Measurements from ENCODE around the gene SPIRE1. TPM values are rescaled to one million over a fixed set of nuclear protein-coding genes. Genes with fewer than 3 reads are reported as not detected.
"Not testable (repeated sequence)": the region's sequence is repeated elsewhere in the genome, so short reads cannot be mapped to it uniquely, and the experiment has no call there.

Gene SPIRE1
- total and polyA plus RNA-seq, 12 donors: 8.4 to 65.3 (median 47.4) TPM

DNA sequence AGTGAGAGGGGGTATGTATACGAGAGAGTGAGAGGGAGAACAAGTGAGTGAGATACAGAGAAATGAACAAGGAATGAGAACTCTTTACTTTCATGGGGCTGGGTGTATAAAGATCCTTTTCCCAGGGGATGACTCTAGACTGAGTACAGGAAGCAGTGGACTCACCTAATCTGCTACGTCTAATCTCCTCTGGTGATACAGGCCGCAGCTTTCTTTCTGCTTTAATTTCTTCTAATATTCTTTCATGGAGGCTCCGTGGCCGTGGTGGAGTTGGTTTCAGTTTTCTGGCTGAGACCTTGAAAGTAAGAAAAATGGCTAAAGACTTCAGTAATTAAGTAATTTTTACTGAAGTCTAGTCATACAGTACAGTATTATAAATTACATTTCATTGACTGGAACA is 165.0 kb downstream of the SPIRE1 start:
- peaks cover 0 to 52% (median 18%) of the 10 kb centered on the region in 9 donors for H3K36me3 ChIP-seq
- H3K9me3 ChIP-seq: no peaks in the 10 kb centered on the region
- WGBS, 2 donors: 81 to 89% methylated on average over 5 of the region's 5 CpGs
- no peaks in the 10 kb centered on the region for H3K27me3 ChIP-seq
- no peak overlapping the region for H3K27ac ChIP-seq
- intact Hi-C loops (cut with DNase I): loop anchor here in 1 of 10 donors (10.0 kb wide), 1 partner anchor 48 kb away; no protein-coding TSS in a partner anchor
- H3K4me1 ChIP-seq: no peaks in the 10 kb centered on the region
- TF ChIP-seq, protein P1, sequence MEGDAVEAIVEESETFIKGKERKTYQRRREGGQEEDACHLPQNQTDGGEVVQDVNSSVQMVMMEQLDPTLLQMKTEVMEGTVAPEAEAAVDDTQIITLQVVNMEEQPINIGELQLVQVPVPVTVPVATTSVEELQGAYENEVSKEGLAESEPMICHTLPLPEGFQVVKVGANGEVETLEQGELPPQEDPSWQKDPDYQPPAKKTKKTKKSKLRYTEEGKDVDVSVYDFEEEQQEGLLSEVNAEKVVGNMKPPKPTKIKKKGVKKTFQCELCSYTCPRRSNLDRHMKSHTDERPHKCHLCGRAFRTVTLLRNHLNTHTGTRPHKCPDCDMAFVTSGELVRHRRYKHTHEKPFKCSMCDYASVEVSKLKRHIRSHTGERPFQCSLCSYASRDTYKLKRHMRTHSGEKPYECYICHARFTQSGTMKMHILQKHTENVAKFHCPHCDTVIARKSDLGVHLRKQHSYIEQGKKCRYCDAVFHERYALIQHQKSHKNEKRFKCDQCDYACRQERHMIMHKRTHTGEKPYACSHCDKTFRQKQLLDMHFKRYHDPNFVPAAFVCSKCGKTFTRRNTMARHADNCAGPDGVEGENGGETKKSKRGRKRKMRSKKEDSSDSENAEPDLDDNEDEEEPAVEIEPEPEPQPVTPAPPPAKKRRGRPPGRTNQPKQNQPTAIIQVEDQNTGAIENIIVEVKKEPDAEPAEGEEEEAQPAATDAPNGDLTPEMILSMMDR (IDR thresholded peaks at IDR 0.05): no peak
- DNase-seq (no peak), ATAC-seq (no peak)
- no peak overlapping the region for H3K4me3 ChIP-seq

DNA sequence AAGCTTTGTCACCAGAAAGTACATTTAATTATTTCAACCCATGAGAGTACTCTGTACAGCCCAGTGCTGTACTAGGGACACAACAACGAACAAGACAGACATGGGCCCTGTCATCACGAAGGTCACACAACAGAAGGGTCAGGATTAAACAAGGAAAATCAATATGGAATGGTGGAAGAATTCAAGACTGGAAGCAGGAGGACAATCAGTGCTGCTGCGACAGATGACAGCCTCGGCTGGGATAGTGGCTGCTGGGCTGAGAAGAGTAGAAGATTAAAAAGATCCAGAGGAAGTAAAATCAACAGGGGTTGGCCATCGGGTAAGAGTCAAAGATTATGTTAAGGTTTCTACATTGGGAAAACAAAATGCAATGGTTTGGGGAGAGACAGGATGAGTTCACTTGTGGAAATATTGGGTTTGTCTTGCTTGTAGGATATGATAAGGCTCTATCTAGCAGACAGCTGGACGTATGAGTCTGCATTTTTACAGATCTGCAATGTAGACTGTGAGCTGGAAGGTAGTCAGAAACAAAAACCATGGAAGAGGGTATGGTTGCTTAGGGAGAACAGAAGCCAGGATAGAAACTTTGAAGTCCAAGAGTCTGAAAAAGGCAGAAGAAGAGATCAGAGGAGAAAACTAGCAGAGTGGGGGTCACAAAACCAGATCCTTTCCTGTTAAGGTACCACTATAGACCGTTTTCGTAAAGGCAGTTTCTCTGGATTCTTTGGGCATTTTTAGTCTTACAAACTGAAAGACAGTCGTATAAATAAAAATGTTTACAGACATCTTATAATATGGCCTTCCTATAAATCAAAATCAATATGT is 166.1 kb downstream of the SPIRE1 start:
- Histone ChIP-seq H3K9me3 (no peaks in the 10 kb centered on the region), H3K4me3 (no peak overlapping the region), H3K27ac (no peak overlapping the region), H3K27me3 (no peaks in the 10 kb centered on the region), H3K4me1 (no peaks in the 10 kb centered on the region), H3K36me3 (peaks cover 0 to 58% (median 18%) of the 10 kb centered on the region in 9 donors)
- ATAC-seq (no peak), DNase-seq (no peak)
- intact Hi-C loops (cut with DNase I): loop anchor here in 1 of 10 donors (10.0 kb wide), 1 partner anchor 47 kb away; no protein-coding TSS in a partner anchor
- WGBS, 2 donors: 84 to 87% methylated on average over 9 of the region's 9 CpGs
- TF ChIP-seq, protein P1 (IDR thresholded peaks at IDR 0.05): no peak

DNA sequence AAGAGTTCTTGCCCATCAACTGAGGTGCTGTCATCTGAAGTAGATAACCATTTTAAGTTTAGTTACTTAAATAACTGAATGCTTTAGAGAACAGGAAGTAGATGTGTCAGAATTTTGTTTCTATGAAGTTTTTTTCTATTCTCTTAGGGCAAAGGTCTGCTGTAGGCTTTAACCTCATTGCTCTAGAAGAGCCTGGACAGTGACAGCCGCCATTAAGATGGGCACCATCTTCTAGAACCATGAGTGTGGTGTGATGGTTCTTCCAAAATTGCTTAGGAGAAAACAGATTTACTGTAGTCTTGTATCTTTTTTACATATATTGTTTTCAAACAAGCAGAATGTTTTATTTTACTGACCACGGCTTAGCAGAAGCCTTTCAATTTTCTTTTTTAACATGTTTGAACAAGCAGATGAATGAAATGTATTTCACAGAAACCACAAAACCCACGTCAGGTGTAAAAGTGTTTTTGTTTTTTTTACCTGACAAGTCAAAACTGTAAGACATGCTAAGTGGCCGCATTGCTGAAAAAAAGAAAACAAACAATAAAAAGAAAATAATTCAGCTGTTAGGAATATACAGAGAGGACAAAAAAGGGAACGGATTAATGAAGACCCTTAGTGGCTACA is 172.3 kb downstream of the SPIRE1 start:
- TF ChIP-seq, protein P1 (IDR thresholded peaks at IDR 0.05): no peak
- H3K27me3 ChIP-seq: no peaks in the 10 kb centered on the region

DNA sequence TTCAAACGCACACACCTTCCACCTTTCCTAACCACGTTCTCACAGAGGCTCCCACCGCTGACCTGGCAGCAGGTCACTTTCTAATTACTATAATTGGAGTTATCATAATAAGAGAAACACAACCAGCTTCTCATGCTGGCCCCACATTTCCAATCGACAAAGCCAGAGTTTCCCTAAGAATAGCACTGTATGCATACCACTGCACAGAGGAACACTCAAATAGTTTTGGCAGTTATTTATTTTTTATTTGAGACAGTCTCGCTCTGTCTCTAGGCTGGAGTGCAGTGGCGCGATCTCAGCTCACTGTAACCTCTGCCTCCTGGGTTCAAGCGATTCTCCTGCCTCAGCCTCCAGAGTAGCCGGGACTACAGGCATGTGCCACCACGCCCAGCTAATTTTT is 176.0 kb downstream of the SPIRE1 start:
- H3K4me1 ChIP-seq, H3K27me3 ChIP-seq, DNase-seq, H3K9me3 ChIP-seq, H3K4me3 ChIP-seq: not testable (repeated sequence)
- H3K36me3 ChIP-seq: peaks cover 0 to 50% (median 15%) of the 10 kb centered on the region in 9 donors
- intact Hi-C loops (cut with DNase I): loop anchor here in 1 of 10 donors (10.0 kb wide), 1 partner anchor 87 kb away; no protein-coding TSS in a partner anchor
- peak overlapping the region in 2 of 10 donors; percentile 37 to 59 for H3K27ac ChIP-seq
- ATAC-seq: peak in 1 of 8 donors; percentile 47
- WGBS, 2 donors: 61 to 75% methylated on average over 10 of the region's 10 CpGs

More for the DNA sequence above, 172.3 kb downstream of the SPIRE1 start:
- ATAC-seq (no peak), DNase-seq (no peak)
- H3K9me3 ChIP-seq: no peaks in the 10 kb centered on the region
- peaks cover 0 to 16% (median 0%) of the 10 kb centered on the region in 9 donors for H3K36me3 ChIP-seq
- intact Hi-C loops (cut with DNase I): loop anchor here in 1 of 10 donors (10.0 kb wide), 1 partner anchor 91 kb away; no protein-coding TSS in a partner anchor
- no peak overlapping the region for H3K27ac ChIP-seq
- peaks cover 0 to 9% (median 0%) of the 10 kb centered on the region in 9 donors for H3K4me1 ChIP-seq
- H3K4me3 ChIP-seq: no peak overlapping the region
- 93 to 95% methylated on average over 5 of the region's 5 CpGs for WGBS, 2 donors
